HS-27A (cell line): ENCODE results near the gene ARMS2.

Source experiments
- DNase-seq: peaks from one replicate; pipeline ENCODE4 v3.0.0-alpha.2; 2012; ENCODE audit warnings: low read depth, missing footprints

The ARMS2 gene

DNA sequence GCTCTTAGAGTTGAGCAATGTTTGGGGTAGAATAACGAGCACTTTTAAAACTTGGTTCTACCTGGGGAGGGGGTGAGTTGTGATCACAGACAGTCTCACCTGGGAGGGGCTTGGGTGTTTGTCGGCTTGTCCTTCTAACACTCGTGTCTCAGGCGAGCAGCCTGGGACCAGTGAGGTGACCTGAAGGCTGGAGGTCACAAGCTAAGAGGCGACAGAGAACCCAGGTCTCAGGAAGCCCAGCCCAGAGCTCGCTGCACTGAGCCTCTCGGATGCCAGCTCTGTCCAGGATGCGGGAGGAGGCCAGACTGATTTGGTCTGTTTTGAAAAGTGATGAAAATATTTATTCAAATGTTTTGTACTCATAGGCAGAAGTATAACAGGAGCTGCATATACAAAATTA is 18.7 kb downstream of the ARMS2 start:
- DNase-seq: no peak

GRCh38 chr10:122474131-122474818 is 19.8 kb downstream of the ARMS2 start:
- no peak for DNase-seq

GRCh38 chr10:122475100-122475499 is 20.6 kb downstream of the ARMS2 start:
- DNase-seq: no peak

DNA sequence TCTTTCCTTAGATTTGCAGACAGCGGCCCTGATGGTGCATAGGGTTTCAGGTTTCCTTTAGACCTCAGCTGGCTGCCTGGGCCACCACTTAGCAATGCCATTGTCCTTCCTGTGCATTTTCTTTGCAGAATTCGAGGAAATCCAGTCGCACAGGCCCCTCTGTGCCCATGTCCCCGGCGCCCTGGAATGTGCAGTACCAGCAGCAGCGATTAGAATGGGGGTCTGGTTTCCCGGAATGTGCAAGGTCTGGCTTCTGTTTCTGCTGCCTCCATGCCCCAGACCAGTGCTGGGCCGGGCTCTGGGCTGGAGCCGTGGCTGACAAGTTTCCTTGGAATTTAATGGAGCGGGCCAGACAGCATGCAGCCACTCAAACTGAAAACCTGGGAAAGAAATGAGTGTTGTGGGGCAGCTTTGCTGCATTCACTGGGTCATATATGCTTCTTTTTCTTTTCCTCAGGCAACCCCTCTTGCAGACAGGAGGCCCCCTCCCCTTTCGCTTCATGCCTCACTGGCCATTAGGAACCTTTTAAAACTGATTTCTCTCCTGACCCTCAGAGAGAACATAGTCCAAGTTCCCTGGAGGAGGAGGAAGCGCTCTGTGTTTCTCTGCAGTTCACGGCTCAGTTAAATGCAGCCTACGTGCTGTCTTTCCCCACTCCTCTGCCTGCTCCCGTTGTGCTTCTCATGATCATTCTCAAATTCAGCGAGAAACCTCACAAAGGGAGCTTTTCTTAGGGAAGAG is 21.3 kb downstream of the ARMS2 start:
- no peak for DNase-seq

DNA sequence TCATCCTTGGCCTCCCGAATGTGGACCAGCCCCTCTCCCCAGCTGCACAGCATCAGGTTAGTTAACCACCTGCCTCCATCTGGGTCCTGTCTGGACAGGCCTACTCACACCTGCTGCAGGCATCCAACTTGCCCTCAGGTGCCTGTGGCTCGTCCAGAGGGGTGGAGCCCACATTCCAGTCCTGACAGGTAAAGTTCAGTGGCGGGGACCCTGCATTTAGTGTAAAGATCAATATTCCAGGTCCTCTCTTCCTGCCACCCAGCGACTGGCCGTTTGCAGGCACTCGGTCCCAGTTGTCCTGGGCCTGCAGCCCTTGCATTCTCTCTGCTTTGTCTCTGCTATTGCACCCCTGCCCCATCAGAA is 21.9 kb downstream of the ARMS2 start:
- DNase-seq: no peak

DNA sequence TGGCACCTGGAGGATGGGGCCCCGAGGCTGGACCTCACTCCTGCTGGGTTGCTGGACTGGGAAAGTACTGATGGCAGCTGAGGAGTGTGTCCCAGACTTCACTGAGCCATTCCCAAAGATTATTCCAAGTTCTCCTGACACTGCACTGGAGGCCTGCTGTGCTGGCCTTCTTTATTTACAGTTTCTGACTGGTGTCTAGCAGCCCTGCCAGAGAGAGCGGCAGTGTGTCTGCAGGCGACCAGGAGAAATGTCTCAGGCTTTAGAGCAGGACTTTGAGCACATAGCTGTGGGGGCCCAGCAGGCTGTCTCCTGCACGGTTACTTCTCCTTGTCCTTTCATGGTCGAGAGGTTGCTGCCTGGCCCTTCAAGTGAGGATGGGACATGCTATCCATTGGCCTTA is 23.0 kb downstream of the ARMS2 start:
- no peak for DNase-seq

DNA sequence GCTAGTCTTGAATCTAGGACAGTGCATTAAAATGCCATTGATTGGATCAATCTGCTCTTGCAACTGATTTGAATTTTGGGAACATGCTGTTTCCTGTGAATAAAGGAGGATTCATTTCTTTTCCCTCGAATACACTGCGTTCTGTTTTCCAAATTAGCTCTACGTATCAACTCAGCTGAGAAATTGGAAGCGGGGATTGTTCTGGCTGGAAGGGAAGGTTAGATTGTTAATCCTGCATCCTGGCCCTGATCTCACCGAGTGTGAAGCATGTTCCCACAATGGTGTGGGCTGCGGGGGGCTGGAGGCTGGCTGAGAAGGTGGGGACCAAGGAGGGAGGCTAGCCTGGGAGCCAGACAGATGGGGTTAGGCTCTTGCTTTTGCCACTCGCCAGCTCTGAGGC is 24.5 kb downstream of the ARMS2 start:
- DNase-seq: no peak

- DNase-seq: no peak
These were observed 25.8 kb downstream of the ARMS2 start for GRCh38 chr10:122480146-122480833.

- DNase-seq: no peak
These were observed 27.0 kb downstream of the ARMS2 start for GRCh38 chr10:122481296-122482056.

- no peak for DNase-seq
These were observed 30.0 kb downstream of the ARMS2 start for GRCh38 chr10:122484276-122485060.

DNA sequence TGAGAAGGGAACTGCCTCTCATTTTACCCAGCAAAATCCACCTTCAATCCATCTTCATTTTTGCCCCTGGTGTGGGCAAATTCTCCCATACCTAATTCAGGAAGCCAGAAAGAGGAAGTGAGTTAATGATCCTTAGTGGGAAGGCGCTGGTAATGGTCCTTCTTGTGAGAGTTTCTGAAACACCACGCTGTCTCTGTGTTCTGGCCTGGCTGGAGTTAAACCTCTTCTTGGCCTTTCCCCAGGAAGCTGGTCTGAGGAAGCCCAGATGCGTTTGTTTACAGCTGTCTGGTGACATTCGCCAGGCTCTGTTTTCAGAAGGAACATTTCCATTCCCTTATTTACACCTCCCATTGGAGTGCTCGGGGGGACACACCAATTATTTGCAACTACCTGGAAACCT is 31.2 kb downstream of the ARMS2 start:
- DNase-seq: no peak

DNA sequence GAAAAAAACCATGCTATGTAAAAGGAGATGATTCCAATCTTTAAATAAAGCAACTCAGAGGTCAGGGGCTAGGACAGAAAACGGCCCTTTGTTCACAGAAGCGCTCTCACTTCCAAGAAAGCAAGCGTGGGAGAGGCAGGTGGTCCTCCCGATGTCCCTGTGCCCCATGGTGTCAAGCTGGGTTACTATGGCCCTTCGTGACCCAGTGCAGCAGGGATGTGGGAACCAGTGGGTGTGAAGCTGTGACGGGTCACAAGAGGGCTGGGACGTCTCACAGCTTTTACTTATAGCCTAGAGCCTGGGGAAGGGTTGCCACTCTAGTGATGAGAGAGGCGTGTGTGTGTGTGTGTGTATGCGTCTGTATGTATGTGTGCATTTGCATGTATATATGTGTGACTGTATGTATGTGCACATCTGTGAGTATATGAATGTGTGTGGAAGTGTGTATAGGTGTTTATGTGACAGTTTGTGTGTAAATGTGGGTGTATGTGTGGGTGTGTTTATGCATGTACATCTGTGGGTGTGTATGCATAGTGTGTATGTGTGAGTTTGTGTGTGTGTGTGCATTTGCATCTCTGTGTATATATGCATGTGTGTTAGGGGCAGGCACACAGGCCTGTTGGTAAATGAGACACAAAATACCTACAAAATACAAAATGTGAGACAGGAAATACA is 32.1 kb downstream of the ARMS2 start:
- DNase-seq: no peak

- no peak for DNase-seq
These were observed 32.8 kb downstream of the ARMS2 start for GRCh38 chr10:122487174-122487765.

DNA sequence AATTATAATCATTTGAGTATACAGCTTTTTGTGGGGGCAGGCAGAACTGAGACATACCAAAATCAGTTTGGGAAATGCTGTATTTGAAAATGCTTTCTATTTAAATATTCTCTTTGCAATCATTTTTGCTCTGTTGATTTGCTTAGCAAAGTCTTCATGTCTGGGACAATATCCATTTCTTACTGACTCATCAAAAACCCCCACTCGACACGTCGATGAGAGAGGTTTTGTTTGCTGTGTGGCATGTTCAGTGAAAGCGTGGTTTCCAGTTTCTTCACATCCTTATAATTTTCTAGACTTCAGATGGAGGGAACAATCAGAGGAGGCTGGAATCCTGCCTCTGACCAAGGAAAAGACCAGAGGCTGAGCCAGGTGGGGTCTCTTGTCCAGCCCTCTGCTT is 35.8 kb downstream of the ARMS2 start:
- DNase-seq: no peak

DNA sequence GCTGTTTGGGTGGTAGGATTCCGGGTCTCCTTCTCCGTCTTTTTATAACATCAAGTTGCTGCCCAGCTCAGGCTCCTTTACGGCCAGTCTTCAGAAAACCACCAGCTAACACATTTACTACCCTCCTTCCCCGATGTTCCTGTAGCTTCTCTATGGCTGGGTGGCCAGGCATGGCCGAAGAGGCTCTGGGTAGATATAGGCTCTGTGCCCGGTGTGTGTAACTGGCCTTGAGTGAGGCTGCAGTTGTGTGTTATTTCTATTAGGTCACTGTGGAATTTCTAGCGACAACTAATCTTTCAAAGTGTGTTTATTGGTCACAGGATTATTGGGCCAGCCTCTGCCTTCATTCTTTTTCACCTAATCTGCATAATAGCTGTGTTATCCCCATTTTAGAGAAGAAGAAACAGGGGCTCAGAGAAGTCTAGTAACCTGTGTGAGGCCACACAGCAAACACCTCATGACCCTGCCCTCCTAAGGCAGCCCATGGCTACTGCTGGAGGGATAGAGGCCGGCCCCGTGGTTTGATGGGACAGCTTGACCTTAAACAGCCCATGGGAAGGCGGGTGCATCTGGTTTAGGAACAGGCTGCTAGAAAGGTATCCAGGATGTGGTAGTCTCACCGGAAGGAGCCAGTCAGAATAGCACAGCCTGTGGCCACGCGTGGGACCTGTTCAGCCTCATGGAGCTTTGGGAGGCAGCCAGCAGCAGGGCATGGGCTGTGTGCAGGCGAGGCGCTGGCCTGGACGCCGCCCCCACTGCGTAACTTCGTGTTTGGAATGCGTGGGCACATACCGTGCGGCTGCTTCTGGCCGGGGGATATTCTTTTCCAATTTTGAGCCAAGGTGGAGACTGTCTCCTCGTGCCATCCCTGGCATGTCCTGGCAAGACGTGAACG is 36.6 kb downstream of the ARMS2 start:
- no peak for DNase-seq

- DNase-seq: no peak
These were observed 37.6 kb downstream of the ARMS2 start for GRCh38 chr10:122492006-122492405.

GRCh38 chr10:122492999-122493481 is 38.6 kb downstream of the ARMS2 start:
- no peak for DNase-seq

GRCh38 chr10:122493761-122494160 is 39.3 kb downstream of the ARMS2 start:
- DNase-seq: no peak

DNA sequence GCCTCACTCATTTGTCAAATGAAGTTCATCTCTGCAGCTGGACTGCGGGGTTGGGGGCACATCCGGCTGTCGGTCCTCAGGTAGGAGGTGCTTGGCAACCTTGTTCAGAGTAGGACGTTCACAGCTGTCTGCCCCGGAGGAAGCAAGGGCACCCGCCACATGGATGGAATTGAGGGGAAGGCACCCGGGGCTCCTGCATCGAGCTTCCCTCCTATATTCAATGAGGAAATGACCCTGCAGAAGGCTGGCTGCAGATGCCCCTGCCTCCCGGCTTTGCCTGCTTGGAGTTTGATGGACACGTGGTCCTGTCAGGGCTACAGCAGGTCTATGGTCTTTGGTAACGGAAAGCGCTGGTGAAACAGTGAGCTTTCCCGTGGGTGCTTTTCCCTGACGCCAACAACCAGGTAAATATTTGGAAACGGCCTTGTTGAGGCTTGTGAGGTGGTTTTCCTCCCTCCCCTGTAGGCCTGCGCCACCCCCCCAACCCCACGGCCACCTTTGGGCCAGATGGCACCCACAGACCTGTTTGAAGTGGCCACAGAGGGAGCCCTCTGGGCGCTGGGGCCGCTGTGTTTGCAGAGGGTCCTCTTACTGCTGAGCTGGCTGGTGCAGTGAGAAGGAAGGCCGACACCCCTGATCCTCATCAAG is 39.8 kb downstream of the ARMS2 start:
- DNase-seq: no peak
